ELF-1 (cell line): ENCODE measurements around the gene SF3B2.
"Not testable (repeated sequence)": the region's sequence is repeated elsewhere in the genome, so short reads cannot be mapped to it uniquely, and the experiment has no call there.

Source experiments
- DNase-seq: peaks from one replicate; pipeline ENCODE4 v3.0.0-alpha.2; 2016; ENCODE audit warnings: low read depth, low spot score

The SF3B2 gene

GRCh38 chr11:66051766-66052663 is at the start of gene SF3B2:
TSS of gene SF3B2 (plus strand) at chr11:66052364. CDS start at chr11:66052385, 21 bp downstream.
- peak; percentile 99 for DNase-seq

GRCh38 chr11:66002648-66003225 is 49.4 kb upstream of the SF3B2 start:
- no peak for DNase-seq

- DNase-seq: no peak
Measured at GRCh38 chr11:66003291-66003690, 48.9 kb upstream of the SF3B2 start.

GRCh38 chr11:66004186-66004585 is 48.0 kb upstream of the SF3B2 start:
- no peak for DNase-seq

DNA sequence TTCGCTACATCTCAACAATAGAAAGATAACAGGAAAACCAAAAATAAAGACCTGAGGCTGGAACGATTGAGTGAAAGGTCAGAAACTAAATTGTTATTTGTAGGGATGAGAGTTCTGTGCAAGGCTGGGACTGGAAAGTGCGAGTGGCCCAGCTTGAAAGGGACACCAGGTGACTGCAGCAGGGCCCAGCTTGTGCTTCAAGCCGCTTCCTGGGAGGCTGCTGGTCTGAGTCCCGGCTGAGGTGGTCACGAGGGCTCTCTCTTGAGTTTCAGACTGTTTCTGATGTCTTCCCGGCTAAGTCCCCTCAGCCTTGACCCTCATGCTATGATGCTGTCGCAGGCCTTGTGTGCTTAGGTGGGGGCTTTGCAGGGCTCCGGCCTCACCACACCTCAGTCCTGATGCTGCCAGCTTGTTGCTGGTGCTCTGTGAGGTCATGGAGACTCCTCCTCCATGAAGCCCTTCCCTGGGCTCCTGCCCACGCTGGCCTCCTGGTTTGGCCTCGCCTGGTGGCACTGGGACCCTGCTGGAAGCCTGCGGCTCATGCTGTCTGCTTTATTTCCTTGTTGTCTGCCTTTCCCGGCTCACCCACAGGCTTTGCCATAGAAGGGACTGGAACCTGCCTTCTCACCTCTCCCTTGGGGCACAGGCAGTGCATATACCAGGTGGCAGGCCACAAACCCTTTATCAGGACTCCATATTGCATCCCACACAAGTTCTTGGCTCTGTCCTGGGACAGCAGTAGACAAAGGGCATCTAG is 45.9 kb upstream of the SF3B2 start:
- DNase-seq: no peak

- DNase-seq: peak; percentile 28
Measured at GRCh38 chr11:66006891-66007176, 45.3 kb upstream of the SF3B2 start.

- DNase-seq: peak; percentile 40
Measured at GRCh38 chr11:66007201-66007634, 44.9 kb upstream of the SF3B2 start.

GRCh38 chr11:66008095-66008467 is 44.1 kb upstream of the SF3B2 start:
- no peak for DNase-seq

DNA sequence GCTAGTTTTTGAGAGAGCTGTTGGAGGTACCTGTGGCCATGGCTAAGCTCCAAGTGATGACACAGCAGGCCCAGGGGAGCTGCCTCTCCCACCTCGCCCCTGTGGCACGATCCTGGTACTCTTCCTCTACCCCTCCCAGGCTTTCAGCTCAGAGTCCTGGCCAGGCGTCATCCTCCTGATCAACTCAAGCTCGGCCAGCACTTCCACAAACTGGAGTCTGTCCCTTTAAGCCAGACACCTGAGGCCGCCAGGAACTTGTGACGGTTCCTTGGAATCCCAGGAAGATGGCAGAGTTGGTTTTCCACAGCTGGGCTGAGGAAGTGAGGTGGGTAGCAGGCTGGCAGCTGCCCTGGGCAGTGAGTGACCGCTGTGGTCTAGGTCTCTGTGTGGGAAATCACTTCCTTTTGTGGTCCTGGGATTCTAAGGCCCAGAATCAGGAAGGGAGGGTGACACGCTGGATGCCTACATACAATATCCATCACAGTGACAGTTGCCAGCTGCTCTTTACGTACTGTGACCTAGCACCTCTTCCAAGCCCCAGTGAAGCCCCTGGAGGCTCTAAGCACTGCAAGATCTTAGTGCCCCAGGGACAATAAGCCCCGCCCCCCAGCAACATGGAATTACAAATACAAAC is 43.6 kb upstream of the SF3B2 start:
- peak; percentile 47 for DNase-seq

DNA sequence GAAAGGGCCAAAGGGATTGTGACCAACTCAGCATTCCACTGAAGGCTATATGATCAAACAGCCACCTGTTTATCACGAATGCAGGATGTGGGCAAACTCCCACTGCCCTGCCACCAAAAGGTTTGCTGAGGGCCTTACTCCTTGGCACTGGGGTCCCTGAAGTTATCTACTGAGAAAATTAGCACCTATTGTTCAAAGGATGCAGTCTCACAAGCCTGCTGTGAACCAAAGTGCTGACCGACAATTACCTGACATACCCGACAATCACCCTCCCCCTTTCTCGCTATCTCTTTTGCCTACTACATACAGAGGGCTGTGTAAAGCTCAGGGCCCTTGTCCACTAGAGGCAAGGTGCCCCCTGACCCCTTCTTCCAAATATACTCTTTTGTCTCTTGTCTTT is 42.1 kb upstream of the SF3B2 start:
- not testable (repeated sequence) for DNase-seq

DNA sequence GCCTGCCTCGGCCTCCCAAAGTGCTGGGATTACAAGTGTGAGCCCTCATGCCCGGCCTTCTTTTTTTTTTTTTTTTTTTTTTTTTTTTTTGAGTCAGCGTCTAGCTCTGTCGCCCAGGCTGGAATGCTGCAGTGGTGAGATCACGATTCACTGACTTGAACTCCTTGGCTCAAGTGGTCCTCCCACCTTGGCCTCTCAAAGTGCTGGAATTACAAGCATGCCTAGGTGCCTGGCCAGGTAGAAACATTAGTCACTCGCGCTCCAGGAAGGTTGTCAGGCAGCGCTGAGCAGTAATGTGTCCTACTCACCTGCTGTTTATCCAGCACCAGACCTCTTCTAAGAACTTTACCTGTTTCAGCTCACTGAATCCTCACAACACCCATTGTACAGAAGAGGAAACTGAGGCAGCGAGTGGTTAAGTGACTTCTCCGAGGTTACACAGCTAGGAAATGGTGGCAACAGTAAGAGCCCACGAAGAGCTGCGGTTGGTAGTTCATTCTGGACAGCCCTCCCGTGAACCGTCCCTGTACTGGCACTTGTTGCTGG is 40.9 kb upstream of the SF3B2 start:
- peak; percentile 91 for DNase-seq

- peak; percentile 45 for DNase-seq
Measured at GRCh38 chr11:66011785-66012303, 40.3 kb upstream of the SF3B2 start, which contains the start of gene CST6. TSS of gene CST6 (plus strand) at chr11:66012008. CDS start at chr11:66012045, 37 bp downstream.

GRCh38 chr11:66012371-66012945 is 39.7 kb upstream of the SF3B2 start:
- no peak for DNase-seq

DNA sequence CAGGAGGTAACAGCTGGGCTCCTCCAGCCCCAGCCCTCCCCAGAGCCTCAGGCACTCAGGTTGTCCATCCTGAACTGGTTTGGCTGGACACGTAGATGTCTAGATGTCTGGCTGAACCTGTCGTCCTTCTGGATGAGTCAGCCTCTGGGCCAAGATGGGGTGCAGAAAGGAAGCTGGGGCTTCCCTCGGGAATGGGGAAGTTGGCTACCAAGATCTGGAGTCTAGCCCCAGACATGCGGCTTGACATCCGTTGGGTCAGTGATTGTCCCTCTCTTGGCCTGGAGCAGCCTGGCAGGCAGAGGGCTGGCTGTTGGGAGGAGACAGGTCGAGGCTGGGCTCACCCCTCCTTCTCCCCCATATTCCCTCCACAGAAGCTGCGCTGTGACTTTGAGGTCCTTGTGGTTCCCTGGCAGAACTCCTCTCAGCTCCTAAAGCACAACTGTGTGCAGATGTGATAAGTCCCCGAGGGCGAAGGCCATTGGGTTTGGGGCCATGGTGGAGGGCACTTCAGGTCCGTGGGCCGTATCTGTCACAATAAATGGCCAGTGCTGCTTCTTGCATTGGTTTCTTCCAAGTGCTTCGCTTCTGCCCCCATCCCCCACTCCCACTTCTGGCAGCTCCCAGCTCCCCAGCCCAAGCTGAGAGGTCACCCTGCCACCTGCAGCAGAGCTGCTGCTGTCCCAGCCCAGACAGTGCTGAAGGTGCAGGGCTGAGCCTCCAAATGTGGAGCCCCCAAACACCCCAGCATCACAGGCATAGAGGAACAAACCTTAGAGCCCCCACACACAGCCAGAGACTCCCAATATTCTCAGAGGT is 39.0 kb upstream of the SF3B2 start:
- DNase-seq: peak; percentile 67

GRCh38 chr11:66013762-66014100 is 38.4 kb upstream of the SF3B2 start:
- DNase-seq: no peak

DNA sequence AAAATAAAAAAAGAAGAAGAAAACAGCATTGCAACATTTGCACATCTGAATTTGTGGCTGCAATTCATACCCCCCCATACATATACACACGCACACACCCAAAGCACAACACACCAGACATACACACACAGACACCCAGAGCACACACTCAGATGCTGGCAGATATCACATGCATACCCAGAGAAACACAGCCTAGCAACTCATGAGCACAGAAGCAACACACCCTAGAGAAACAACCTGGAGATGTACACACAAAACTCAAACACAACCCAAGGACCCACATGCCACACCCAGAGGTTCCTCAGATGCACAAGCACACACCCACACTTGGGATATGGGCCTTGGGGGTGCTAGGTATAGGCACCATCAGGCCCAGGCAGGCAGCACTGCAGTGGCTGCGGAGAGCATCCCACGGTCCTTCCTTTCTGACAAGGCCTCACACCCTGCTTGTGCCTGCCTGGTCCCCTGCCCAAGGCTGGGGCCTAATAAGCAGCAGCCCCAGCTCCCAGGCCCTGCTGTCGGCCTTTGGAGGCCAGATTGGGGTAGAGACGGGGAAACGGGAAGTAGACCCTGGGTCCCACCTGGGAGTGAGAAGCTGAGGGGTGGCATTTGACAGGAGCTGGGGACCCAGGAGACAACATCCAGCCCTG is 37.2 kb upstream of the SF3B2 start:
- DNase-seq: no peak

GRCh38 chr11:66015454-66015881 is 36.7 kb upstream of the SF3B2 start:
- DNase-seq: no peak

GRCh38 chr11:66015936-66016792 is 36.0 kb upstream of the SF3B2 start:
- DNase-seq: no peak

DNA sequence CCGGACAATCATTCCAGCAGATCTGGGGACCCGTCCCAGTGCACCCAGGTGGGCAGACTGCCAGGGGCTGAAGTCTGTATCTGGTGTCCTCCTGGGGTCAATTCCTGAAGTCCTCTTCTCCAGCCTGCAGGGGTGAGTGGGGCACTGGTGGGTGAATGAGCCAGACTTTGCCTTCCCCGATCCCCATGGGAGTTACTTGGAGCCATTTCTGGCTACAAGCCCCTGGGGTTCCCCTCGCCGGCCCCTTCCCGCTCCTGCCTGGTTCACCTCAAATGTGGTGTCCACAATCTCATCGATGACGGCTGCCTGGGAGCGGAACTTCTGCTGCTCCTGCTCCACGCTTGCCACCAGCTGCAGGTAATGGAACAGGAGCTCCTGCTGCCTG is 35.4 kb upstream of the SF3B2 start:
- no peak for DNase-seq
